ENCODE measurements around the gene MAN1A1. TPM values are rescaled to one million over a fixed set of nuclear protein-coding genes. Genes with fewer than 3 reads are reported as not detected.

The MAN1A1 gene
- polyA plus RNA-seq, 3 donors = 11.0 to 20.4 (median 16.1) TPM

DNA sequence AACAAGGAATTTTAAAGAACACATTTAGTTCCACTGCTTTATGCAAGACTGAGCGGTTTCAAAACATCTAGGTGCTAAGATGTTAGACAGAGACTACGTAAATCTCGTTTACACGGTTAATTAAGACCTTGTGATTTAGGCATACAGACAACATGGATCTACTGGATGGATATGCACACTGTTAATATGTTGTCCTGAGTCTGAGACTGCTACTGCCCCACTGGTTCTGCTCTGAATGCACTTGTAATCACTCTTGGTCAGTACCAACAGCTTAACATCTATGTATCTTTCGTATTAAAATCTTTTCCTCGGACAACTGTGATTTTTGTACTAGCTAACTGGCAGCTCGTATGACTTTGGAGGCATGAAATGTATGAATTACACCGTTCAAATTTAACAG is 3.1 kb downstream of the MAN1A1 start:
- Histone ChIP-seq H3K27ac (ENCODE audit: low read depth in 1 of 2, low read length in 2 of 2) (no peak overlapping the region), H3K27me3 (ENCODE audit: control insufficient read depth in 2 of 2, insufficient read depth in 2 of 2, low read length in 2 of 2) (no peaks in the 10 kb centered on the region), H4K20me1 (ENCODE audit: insufficient read depth, low read length) (peaks cover 11% of the 10 kb centered on the region), H3K4me2 (replicated peaks; ENCODE audit: extremely low read depth, low read length, poor library complexity, severe bottlenecking) (peak overlapping the region; percentile 90), H3K9ac (ENCODE audit: insufficient read depth, low read length, poor library complexity, severe bottlenecking) (no peak overlapping the region), H3K4me3 (replicated peaks in 1 of 3; ENCODE audit: low read depth in 2 of 3, low read length in 3 of 3) (peak overlapping the region in 1 of 3 experiments; percentile 95), H3K36me3 (replicated peaks in 1 of 2; ENCODE audit: control insufficient read depth in 1 of 2, insufficient read depth in 2 of 2, low read length in 2 of 2) (no peaks in the 10 kb centered on the region), H2AFZ (ENCODE audit: insufficient read depth, low read depth, low read length, poor library complexity, severe bottlenecking) (no peak overlapping the region), H3K4me1 (ENCODE audit: control insufficient read depth in 1 of 2, insufficient read depth in 2 of 2, low read length in 2 of 2) (peaks cover 40 to 41% of the 10 kb centered on the region in 2 donors), H3K9me3 (replicated peaks in 1 of 2; ENCODE audit: control insufficient read depth in 1 of 2, insufficient read depth in 1 of 2, low read length in 2 of 2) (no peaks in the 10 kb centered on the region), H3K79me2 (ENCODE audit: insufficient read depth, low read length) (peaks cover 93% of the 10 kb centered on the region)
- intact Hi-C loops (cut with micrococcal nuclease) = loop anchor here (5.0 kb wide), 2 partner anchors 34 to 199 kb away; no protein-coding TSS in a partner anchor
- Mint-ChIP-seq H3K9me3 (no peaks in the 10 kb centered on the region), H3K4me1 (peaks cover 49% of the 10 kb centered on the region), H3K36me3 (peaks cover 13 to 15% of the 10 kb centered on the region in 2 donors), H3K4me3 (peak overlapping the region; percentile 95 to 96), H3K27ac (peak overlapping the region in 3 of 7 donors; percentile 32 to 73 (median 37)), H3K27me3 (ENCODE audit: low read depth in 3 of 3) (peaks cover 3 to 8% (median 6%) of the 10 kb centered on the region in 3 donors)
- TF ChIP-seq, protein P1, sequence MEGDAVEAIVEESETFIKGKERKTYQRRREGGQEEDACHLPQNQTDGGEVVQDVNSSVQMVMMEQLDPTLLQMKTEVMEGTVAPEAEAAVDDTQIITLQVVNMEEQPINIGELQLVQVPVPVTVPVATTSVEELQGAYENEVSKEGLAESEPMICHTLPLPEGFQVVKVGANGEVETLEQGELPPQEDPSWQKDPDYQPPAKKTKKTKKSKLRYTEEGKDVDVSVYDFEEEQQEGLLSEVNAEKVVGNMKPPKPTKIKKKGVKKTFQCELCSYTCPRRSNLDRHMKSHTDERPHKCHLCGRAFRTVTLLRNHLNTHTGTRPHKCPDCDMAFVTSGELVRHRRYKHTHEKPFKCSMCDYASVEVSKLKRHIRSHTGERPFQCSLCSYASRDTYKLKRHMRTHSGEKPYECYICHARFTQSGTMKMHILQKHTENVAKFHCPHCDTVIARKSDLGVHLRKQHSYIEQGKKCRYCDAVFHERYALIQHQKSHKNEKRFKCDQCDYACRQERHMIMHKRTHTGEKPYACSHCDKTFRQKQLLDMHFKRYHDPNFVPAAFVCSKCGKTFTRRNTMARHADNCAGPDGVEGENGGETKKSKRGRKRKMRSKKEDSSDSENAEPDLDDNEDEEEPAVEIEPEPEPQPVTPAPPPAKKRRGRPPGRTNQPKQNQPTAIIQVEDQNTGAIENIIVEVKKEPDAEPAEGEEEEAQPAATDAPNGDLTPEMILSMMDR (IDR thresholded peaks at IDR 0.05) = no peak
- no peak for DNase-seq
- WGBS (ENCODE audit: insufficient coverage) = 17% methylated on average over 4 of the region's 8 CpGs

DNA sequence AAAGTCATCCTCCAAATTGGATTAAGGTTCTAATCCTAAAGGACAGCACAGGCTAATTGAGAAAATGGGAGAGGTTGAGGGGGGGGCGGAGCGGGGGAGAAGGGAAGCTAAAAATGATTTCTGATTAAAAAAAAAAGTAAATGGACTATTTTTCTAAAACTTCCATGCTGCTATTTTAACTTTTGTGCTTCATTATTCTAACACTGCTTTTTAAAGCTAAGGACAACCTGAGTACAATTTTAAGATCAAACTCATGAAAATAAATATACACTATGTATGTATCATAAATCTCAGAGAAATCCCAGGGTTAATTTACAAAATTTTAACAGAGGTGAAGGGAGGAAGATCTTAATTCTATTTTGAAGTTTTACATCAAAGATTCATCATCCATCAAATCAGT is 4.4 kb downstream of the MAN1A1 start:
- intact Hi-C loops (cut with micrococcal nuclease) = loop anchor here (5.0 kb wide), 2 partner anchors 33 to 198 kb away; no protein-coding TSS in a partner anchor
- Histone ChIP-seq H3K9ac (ENCODE audit: insufficient read depth, low read length, poor library complexity, severe bottlenecking) (no peak overlapping the region), H4K20me1 (ENCODE audit: insufficient read depth, low read length) (peaks cover 11% of the 10 kb centered on the region), H3K27me3 (ENCODE audit: control insufficient read depth in 2 of 2, insufficient read depth in 2 of 2, low read length in 2 of 2) (no peaks in the 10 kb centered on the region), H2AFZ (ENCODE audit: insufficient read depth, low read depth, low read length, poor library complexity, severe bottlenecking) (no peak overlapping the region), H3K36me3 (replicated peaks in 1 of 2; ENCODE audit: control insufficient read depth in 1 of 2, insufficient read depth in 2 of 2, low read length in 2 of 2) (no peaks in the 10 kb centered on the region), H3K79me2 (ENCODE audit: insufficient read depth, low read length) (peaks cover 85% of the 10 kb centered on the region), H3K4me1 (ENCODE audit: control insufficient read depth in 1 of 2, insufficient read depth in 2 of 2, low read length in 2 of 2) (peaks cover 46% of the 10 kb centered on the region in 2 donors), H3K27ac (ENCODE audit: low read depth in 1 of 2, low read length in 2 of 2) (no peak overlapping the region), H3K4me2 (replicated peaks; ENCODE audit: extremely low read depth, low read length, poor library complexity, severe bottlenecking) (no peak overlapping the region), H3K9me3 (replicated peaks in 1 of 2; ENCODE audit: control insufficient read depth in 1 of 2, insufficient read depth in 1 of 2, low read length in 2 of 2) (no peaks in the 10 kb centered on the region), H3K4me3 (replicated peaks in 1 of 3; ENCODE audit: low read depth in 2 of 3, low read length in 3 of 3) (no peak overlapping the region)
- Mint-ChIP-seq H3K27ac (no peak overlapping the region), H3K9me3 (no peaks in the 10 kb centered on the region), H3K4me1 (peaks cover 56% of the 10 kb centered on the region), H3K4me3 (no peak overlapping the region), H3K27me3 (ENCODE audit: low read depth in 3 of 3) (peaks cover 3 to 8% (median 6%) of the 10 kb centered on the region in 3 donors), H3K36me3 (peaks cover 13 to 19% of the 10 kb centered on the region in 2 donors)
- TF ChIP-seq, protein P1 (IDR thresholded peaks at IDR 0.05) = no peak
- WGBS (ENCODE audit: insufficient coverage) = no CpG with 5 or more reads among the region's 2 CpGs
- no peak for DNase-seq

Data from CD14-positive monocyte (primary cell).